Activated T-helper 1 cell treated with anti-CD3 and anti-CD28 coated beads, Interleukin-2, amount 50 U/mL, for 16 hours (primary cell): ENCODE results near the gene PPP1R27.

Experiments
- DNase-seq, 2 donors: peaks; one replicate each; pipeline ENCODE4 v3.0.0-alpha.2; 2020; ENCODE audit warnings: low read depth in 1 of 2, low spot score in 1 of 2

The PPP1R27 gene

DNA sequence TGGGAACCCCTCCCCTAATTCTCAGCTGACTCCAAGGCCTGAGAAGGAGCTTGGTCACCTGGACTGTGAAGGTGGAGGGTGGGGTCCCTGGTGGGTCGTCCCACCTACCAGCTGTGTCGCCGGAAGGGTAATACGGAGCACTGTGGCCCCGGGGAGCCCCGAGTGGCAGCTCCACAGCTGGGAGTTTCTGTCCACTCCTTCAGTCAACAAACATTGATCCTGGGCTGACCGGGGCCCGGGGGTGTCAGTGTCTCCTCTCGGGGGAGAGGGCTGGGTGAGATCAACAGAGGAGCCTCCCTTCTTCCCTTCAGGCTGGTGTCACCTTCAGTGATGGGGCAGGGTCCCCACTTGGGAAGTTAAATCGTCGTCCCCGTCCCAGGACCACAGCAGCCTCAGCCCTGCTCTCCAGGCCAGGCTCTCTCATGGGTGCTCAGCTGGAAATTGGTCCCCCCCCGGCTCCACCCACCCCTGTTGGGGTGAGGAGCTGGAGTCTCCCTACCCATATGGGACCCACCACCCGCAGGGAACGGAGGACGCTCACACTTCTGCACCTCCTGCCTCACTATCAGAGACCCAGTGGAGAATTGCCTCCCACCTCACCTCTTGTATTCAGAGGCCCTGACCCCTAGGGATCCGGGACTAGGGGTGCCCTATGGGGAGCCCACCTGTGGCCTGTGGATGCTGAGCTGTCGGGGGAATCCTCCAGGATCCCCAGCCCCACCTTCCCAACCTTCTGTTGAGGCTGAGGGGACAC is 29.0 kb downstream of the PPP1R27 start:
- no peak for DNase-seq

DNA sequence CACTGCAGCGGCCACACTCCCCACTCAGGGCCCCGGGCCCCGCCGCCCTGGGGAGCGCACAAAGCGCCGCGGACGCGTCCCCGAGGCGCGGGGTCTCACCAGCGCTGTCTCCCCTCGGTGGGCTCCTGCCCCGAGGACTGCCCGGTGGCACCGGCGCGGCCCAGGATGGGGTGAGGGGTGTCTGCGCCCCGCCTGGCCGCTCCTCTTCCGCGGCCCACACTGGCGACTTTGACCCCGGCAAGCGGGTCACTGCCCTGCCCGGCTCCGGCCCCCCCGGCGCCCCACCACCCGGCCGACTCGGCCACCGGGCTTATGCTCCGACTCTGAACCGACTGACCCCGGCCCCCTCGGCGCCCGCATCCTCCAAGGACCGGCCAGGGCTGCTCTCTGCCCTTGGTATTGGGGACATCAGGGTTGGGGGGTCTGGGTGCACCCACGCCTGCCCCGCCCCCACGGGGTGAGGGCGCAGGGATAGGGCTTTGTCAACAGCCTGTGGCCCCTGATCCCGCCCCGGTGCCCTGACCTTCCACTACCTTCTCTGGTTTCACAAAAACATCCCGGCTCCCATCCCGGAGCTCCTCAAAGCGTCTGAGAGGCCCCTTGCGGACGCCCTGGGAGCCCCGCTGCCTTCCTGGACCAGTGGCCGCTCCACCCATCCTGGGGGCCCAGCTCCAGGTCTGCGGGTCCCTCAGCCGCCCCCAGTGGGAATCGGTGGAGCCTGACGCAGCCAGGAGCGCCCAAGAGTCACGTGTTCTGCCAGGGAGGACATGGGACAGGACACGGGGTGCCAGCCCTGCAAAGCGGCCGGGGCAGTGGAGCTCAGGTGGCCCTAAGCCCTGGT is 30.1 kb downstream of the PPP1R27 start:
- no peak for DNase-seq

DNA sequence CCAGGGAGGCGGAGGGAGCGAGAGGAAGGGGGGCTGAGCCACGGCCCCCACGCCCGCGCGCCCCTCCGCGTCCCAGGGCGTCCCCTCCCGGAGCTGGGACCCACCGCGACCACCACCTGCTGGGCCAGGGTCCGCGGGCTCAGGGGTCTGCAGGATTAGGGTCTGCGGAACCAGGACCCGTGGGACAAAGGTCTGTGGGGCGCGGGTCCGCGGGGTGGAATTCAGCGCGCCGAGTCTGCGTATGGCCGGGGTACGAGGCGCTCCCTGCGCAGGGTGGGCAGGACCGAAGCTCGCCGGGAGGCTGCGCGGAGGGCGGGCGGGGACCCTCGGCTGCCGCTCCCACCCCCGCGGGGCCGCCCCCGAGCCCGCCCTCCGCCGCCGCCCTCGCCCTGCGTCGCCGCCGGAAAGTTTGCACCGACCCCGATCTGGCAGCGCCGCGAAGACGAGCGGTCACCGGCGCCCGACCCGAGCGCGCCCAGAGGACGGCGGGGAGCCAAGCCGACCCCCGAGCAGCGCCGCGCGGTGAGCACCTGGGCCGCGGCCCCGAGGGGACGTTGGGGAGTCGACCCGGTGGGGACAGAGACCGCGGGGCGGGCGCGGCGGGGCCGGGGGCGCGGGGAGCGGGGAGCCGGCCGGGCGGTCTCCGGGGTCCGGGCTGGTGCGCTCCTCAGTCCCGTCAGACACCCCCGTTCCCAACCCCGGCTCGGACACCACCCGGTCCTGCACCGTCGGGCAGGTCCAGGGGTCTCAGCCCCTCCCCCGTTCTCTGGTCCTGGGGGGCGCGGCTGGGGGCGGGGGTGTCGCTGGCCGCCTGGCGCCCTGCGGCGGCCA is 30.9 kb downstream of the PPP1R27 start, which contains the start of gene GCGR:
GCGR (plus strand) TSS at position 423 of the 831 bp plus-strand sequence. CDS start 4,869 bp downstream, outside the sequence.
- DNase-seq = no peak

DNA sequence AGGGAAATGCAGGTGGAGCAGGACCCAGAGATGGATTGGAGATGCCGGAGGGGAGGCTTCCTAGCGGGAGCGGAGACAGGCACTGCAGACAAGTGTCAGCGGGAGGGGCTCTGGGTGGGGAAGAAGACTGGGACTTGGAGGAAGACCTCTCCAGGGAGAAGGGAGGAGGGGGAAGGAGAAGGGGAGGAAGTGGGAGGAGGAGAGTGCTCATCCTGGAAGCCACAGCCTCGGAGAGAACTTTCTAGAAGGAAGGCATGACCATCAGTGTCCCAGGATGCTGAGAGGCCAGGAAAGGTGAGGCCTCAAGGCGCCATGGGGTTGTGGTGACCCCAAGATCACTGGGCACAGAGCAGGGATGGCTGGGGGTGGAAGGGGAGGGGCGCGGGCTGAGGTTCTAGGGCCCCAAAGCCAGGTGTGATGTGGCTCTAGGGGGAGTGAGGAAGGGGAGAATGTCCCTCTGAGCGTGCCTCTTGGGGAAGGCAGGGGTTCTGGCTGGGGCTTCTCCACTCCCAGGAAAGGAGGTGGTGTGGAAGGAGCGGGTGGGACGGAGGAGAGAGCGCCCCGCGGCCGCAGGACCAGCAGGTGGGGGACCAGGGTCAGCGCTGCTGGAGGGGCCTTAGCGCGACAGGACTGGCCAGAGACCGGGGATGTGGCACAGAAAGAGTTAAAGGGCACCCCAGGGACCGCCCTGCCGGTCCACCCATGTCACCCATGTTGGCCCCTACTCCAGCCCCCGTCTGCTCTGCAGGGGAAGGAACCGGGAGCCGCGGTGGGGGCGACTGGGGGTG is 31.8 kb downstream of the PPP1R27 start:
- no peak for DNase-seq

DNA sequence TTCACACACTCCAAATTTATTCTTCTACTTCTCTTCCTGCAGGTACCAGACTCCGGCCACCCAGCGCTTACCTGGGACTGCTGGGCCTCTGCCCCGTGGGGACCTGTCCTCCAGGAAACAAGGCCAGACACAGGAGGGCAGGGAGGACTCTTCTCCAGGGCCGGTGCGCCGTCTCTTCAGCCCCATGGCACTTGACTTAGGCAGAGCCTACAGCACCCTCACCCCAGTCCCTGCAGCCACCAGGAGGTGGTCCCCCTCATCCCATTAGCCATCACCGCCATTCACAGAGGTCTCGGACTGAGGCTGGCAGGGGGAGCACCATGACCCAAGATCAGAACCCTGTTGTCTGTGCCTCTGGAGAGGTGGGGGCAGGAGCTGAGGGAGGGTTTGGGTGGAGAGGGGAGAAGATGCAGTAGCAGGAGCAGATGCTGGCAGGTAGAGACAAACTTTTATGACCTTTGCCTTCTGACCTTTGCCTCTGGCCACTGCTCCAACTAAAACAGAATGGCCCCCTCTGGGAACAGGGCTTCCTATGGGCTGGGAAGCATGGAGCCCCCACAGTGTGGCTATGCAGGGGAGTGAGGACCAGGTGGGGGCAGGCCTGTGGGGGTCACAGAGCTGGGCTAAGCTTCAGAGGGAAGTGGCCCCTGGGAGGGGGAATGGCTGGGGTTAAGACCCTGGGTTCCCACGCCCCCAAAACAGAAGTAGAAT is 32.6 kb downstream of the PPP1R27 start:
- no peak for DNase-seq

DNA sequence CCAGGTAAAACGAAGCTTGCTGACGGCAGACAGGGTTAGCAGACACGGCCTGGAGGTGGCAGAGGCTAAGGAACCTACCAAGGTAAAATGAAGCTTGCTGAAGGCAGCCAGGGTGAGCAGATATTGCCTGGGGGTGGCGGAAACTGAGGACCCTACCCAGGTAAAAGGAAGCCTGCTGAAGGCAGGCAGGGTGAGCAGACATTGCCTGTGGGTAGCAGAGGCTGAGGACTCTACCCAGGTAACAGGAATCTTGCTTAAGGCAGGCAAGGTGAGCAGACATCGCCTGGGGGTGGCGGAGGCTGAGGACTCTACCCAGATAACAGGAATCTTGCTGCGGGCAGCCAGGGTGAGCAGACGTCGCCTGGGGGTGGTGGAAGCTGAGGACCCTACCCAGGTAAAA is 33.5 kb downstream of the PPP1R27 start:
- no peak for DNase-seq

DNA sequence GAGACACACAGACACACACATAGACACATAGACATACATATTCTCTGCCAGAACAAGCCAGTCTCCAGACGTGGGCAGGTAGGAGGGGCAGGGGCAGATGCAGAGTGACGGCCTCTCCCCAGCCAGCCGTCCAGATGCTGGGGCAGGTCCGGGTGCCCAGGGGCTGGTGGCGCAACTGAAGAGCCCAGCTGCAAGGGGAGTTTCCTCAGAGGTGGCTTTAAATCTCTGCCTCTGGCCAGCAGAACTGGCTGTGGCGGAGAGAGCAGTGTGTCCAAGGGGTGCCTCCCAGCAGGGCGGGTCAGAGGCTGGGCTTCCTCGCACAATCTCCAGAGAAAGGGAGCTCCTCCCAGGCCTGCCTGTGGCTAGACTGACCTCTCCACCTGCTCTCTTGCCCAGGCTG is 40.3 kb downstream of the PPP1R27 start:
- no peak for DNase-seq

DNA sequence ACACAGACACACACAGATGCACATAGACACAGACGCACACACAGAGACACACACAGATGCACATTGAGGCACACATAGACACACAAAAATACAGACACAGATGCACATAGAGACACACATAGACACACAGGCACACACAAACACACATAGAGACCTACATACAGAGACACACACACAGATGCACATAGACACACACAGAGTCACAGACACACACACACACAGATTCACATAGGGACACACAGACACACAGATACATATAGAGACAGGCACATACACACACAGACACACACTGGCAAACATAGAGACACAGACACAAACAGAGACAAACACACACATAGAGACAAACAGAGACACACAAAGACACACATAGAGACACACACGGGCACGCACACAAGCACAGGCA is 40.8 kb downstream of the PPP1R27 start:
- DNase-seq = no peak

DNA sequence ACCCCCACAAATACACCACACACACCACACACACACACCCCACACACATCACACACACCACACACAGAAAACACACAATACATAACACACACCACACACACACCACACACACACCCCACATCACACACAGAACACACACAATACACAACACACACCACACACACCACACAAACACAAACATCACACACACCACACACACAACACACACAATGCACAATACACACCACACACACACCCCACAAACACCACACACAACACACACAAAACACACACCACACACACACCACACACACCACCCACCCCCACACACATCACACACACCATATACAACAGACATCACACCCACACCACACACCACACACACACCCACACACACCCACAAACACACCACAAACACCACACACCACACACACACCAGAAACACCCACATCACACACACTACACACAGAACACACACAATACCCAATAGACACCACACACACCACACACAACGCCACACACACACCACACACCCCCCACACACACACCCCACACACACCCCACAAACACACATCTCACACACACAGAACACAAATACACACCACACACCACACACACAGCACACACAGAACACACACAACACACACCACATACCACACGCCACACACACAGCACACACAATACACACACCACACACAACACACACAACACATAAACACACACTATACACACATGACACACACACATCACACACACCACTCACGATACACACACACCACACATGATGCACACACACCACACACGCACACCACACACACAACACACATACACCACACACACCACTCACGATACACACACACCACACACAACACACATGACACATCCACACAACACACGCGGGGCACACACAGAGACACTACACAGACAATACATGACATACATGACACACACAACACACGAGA is 41.9 kb downstream of the PPP1R27 start:
- DNase-seq = no peak
